ENCODE data around the gene CBR1. TPM values are rescaled to one million over a fixed set of nuclear protein-coding genes. Genes with fewer than 3 reads are reported as not detected.

CBR1 gene
- total and polyA plus RNA-seq, 8 donors, result 79.9 to 372 (median 155) TPM

DNA sequence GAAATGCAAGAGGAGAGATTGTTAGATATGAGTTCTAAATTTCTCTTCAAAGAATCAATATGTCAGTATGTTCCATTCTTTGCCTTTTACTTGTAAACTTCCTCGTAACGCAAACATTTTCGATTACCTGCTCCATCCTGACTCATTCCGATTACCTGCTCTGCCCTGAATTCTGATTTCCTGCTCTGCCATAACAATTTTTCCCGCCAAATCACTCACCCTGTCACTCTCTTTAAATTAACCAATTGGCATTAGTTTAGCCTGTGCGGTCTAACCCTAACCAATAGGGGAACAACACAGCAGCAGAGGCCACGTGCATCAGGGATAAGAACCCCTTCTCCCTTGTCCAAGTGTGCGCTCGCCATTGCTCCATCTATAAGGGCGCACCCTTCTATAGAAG is 40.0 kb downstream of the CBR1 start:
- H3K4me1 ChIP-seq, result peaks cover 4 to 27% (median 13%) of the 10 kb centered on the region in 4 donors
- DNase-seq, result no peak
- WGBS, 5 donors, result 91 to 94% (median 93%) methylated on average over 10 of the region's 10 CpGs
- no peaks in the 10 kb centered on the region for H3K36me3 ChIP-seq
- peaks cover 0 to 27% (median 0%) of the 10 kb centered on the region in 3 donors for H3K27me3 ChIP-seq
- TF ChIP-seq POLR2A (IDR thresholded peaks at IDR 0.05), result no peak
- TF ChIP-seq, protein P1, sequence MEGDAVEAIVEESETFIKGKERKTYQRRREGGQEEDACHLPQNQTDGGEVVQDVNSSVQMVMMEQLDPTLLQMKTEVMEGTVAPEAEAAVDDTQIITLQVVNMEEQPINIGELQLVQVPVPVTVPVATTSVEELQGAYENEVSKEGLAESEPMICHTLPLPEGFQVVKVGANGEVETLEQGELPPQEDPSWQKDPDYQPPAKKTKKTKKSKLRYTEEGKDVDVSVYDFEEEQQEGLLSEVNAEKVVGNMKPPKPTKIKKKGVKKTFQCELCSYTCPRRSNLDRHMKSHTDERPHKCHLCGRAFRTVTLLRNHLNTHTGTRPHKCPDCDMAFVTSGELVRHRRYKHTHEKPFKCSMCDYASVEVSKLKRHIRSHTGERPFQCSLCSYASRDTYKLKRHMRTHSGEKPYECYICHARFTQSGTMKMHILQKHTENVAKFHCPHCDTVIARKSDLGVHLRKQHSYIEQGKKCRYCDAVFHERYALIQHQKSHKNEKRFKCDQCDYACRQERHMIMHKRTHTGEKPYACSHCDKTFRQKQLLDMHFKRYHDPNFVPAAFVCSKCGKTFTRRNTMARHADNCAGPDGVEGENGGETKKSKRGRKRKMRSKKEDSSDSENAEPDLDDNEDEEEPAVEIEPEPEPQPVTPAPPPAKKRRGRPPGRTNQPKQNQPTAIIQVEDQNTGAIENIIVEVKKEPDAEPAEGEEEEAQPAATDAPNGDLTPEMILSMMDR (IDR thresholded peaks at IDR 0.05), result no peak
- TF ChIP-seq EP300 (IDR thresholded peaks at IDR 0.05), result no peak
- TF ChIP-seq POLR2AphosphoS5 (IDR thresholded peaks at IDR 0.05), result no peak
- intact Hi-C loops (cut with DNase I; ENCODE audit: low total_unique reads), result loop anchor here (5.0 kb wide), 1 partner anchor 48 kb away; the partner anchor contains the start of gene SETD4
- H3K4me3 ChIP-seq, result no peak overlapping the region
- H3K9me3 ChIP-seq, result no peaks in the 10 kb centered on the region
- H3K27ac ChIP-seq, result no peak overlapping the region

- DNase-seq, result no peak
- Histone ChIP-seq H3K27ac (no peak overlapping the region), H3K36me3 (no peaks in the 10 kb centered on the region), H3K27me3 (peaks cover 0 to 13% (median 0%) of the 10 kb centered on the region in 3 donors), H3K9me3 (no peaks in the 10 kb centered on the region), H3K4me1 (peaks cover 4 to 24% (median 13%) of the 10 kb centered on the region in 4 donors), H3K4me3 (no peak overlapping the region)
- WGBS, 5 donors, result 66 to 89% (median 77%) methylated on average over 8 of the region's 8 CpGs
- no peak for TF ChIP-seq EP300 (IDR thresholded peaks at IDR 0.05)
- no peak for TF ChIP-seq POLR2A (IDR thresholded peaks at IDR 0.05)
- TF ChIP-seq POLR2AphosphoS5 (IDR thresholded peaks at IDR 0.05), result no peak
- TF ChIP-seq, protein P1 (IDR thresholded peaks at IDR 0.05), result no peak
- intact Hi-C loops (cut with DNase I; ENCODE audit: low total_unique reads), result loop anchor here (5.0 kb wide), 1 partner anchor 49 kb away; the partner anchor contains the start of gene SETD4
Observed at GRCh38 chr21:36111238-36111637, 41.4 kb downstream of the CBR1 start.

GRCh38 chr21:36113647-36114428 is 44.0 kb downstream of the CBR1 start:
- TF ChIP-seq, protein P1 (IDR thresholded peaks at IDR 0.05), result no peak
- peak in 2 of 3 donors; percentile 53 to 59 for TF ChIP-seq POLR2AphosphoS5 (IDR thresholded peaks at IDR 0.05)
- intact Hi-C loops (cut with DNase I; ENCODE audit: low total_unique reads), result loop anchor here (5.0 kb wide), 1 partner anchor 52 kb away; the partner anchor contains the start of gene SETD4
- Histone ChIP-seq H3K4me1 (peaks cover 4 to 24% (median 13%) of the 10 kb centered on the region in 4 donors), H3K27ac (peak overlapping the region; percentile 25 to 80 (median 77)), H3K36me3 (no peaks in the 10 kb centered on the region), H3K27me3 (no peaks in the 10 kb centered on the region), H3K4me3 (peak overlapping the region; percentile 5 to 50 (median 40)), H3K9me3 (no peaks in the 10 kb centered on the region)
- DNase-seq, result peak; percentile 82 to 85
- 17 to 42% (median 29%) methylated on average over 17 of the region's 17 CpGs for WGBS, 5 donors

GRCh38 chr21:36115138-36115730 is 45.4 kb downstream of the CBR1 start:
- H3K27ac ChIP-seq, result peak overlapping the region in 1 of 5 donors; percentile 78
- H3K9me3 ChIP-seq, result no peaks in the 10 kb centered on the region
- H3K4me1 ChIP-seq, result peaks cover 4 to 24% (median 13%) of the 10 kb centered on the region in 4 donors
- no peak for DNase-seq
- no peaks in the 10 kb centered on the region for H3K36me3 ChIP-seq
- no peak overlapping the region for H3K4me3 ChIP-seq
- no peak for TF ChIP-seq POLR2AphosphoS5 (IDR thresholded peaks at IDR 0.05)
- no peak for TF ChIP-seq POLR2A (IDR thresholded peaks at IDR 0.05)
- TF ChIP-seq, protein P1 (IDR thresholded peaks at IDR 0.05), result no peak
- no peak for TF ChIP-seq EP300 (IDR thresholded peaks at IDR 0.05)
- intact Hi-C loops (cut with DNase I; ENCODE audit: low total_unique reads), result no loop called here
- no peaks in the 10 kb centered on the region for H3K27me3 ChIP-seq
- WGBS, 5 donors, result 84 to 89% (median 86%) methylated on average over 6 of the region's 6 CpGs

Data from stomach (tissue), 9 donors.